GM12891 (cell line): ENCODE results near the gene OR4D1.

Source experiments
- POLR2A ChIP-seq: IDR thresholded peaks from 2 replicates; pipeline ENCODE4 v1.6.1; 2011; ENCODE audit warnings: low read depth, low read length, control low read depth
- POLR2AphosphoS5 ChIP-seq: IDR thresholded peaks from 2 replicates; pipeline ENCODE4 v1.6.1; 2011; ENCODE audit warnings: low read depth, low read length, control low read depth
- SPI1 ChIP-seq: IDR thresholded peaks from 2 replicates; pipeline ENCODE4 v1.6.1; 2011; ENCODE audit warnings: low read depth, low read length, control low read depth
- TAF1 ChIP-seq: IDR thresholded peaks from 2 replicates; pipeline ENCODE4 v1.6.1; 2011; ENCODE audit warnings: low read depth, low read length, control low read depth

GRCh38 chr17:58148609-58149008, 425 bp downstream of the OR4D1 start:
- TF ChIP-seq POLR2AphosphoS5 (no peak), SPI1 (no peak), POLR2A (no peak), TAF1 (no peak)
